Heart left ventricle (tissue), 16 donors: ENCODE measurements around the gene CYP3A4. TPM values are rescaled to one million over a fixed set of nuclear protein-coding genes. Genes with fewer than 3 reads are reported as not detected.
"Not testable (repeated sequence)": the region's sequence is repeated elsewhere in the genome, so short reads cannot be mapped to it uniquely, and the experiment has no call there.

Experiments
- ATAC-seq, 4 donors: fragments of 200-7000 bp; cut with Tn5 transposase; one replicate each; pipeline ENCODE4 v1.9.1; 2020 to 2022; ENCODE audit warnings: moderate library complexity in 4 of 4, mild to moderate bottlenecking in 3 of 4, moderate number of reproducible peaks in 1 of 4
- DNase-seq, 5 donors: peaks; one replicate each; pipeline ENCODE4 v3.0.0-alpha.2; 2020
- H3K27ac ChIP-seq, 12 donors: fragments of 200-600 bp; sonication (generic) in 4 of 12; one replicate each; pipeline versions ENCODE4 v1.5.0 to v1.8.0; 2016 to 2022; ENCODE audit warnings: mild to moderate bottlenecking in 2 of 12
- H3K27me3 ChIP-seq, 9 donors: fragments of 200-600 bp; sonication (generic) in 2 of 9; one replicate each; pipeline versions ENCODE4 v1.5.1 to v1.8.0; 2016 to 2022; ENCODE audit warnings: mild to moderate bottlenecking in 3 of 9
- H3K36me3 ChIP-seq, 9 donors: fragments of 200-600 bp; sonication (generic) in 2 of 9; one replicate each; pipeline versions ENCODE4 v1.5.0 to v1.8.0; 2018 to 2022; ENCODE audit warnings: mild to moderate bottlenecking in 2 of 9
- H3K4me1 ChIP-seq, 12 donors: fragments of 200-600 bp; sonication (generic) in 4 of 12; one replicate each; pipeline versions ENCODE4 v1.5.0 to v1.8.0; 2016 to 2022; ENCODE audit warnings: mild to moderate bottlenecking in 3 of 12
- H3K4me3 ChIP-seq, 12 donors: fragments of 200-600 bp; sonication (generic) in 4 of 12; one replicate each; pipeline versions ENCODE4 v1.5.0 to v1.8.0; 2017 to 2022; ENCODE audit warnings: mild to moderate bottlenecking in 9 of 12, moderate library complexity in 4 of 12
- H3K9me3 ChIP-seq, 12 donors: fragments of 200-600 bp; sonication (generic) in 4 of 12; one replicate each; pipeline versions ENCODE4 v1.5.0 to v1.8.0; 2016 to 2022; ENCODE audit warnings: mild to moderate bottlenecking in 1 of 12
- POLR2A ChIP-seq, 2 donors: fragments of 450-650 bp; IDR thresholded peaks; one replicate each; pipeline ENCODE4 v1.6.1; 2017; ENCODE audit warnings: antibody characterized with exemption in 2 of 2, mild to moderate bottlenecking in 2 of 2, moderate library complexity in 2 of 2
- WGBS, 4 donors: extraction: QIAGEN DNeasy Blood & Tissue Kit in 2 of 4; methylation state at CpG; one replicate each; pipeline versions ENCODE4 v1.1.5 to v1.1.7; 2013 to 2018; 5-methylcytosine and 5-hydroxymethylcytosine counted together
- intact Hi-C, 10 donors: fragments of 100-400 bp; cut with DNase I; formaldehyde crosslinking; loops; one replicate each; pipeline versions ENCODE4 v1.11.1 to v1.14.2; 2022
- polyA plus RNA-seq, 2 donors: library from polyadenylated mRNA; stranded (reverse); fragments of 200-250 nt; gene quantifications; one replicate each; pipeline ENCODE4 v1.2.3, GENCODE V29; 2013
- total RNA-seq, 9 donors: library from RNA; depleted of rRNA in 2 of 9; stranded (reverse); fragments of >200 nt in 2 of 9; fragmentation: NEBNext Ultra II Directional in 3 of 9; extraction: Animal tissue kit (Norgen Biotek cat#: 25700) in 3 of 9; gene quantifications; one replicate each; pipeline versions ENCODE4 v1.1.0 to v1.2.4, GENCODE V29; 2016 to 2023
- TF ChIP-seq, protein P1 (sequence below), 12 donors: fragments of 200-600 bp; sonication (generic) in 4 of 12; IDR thresholded peaks; one replicate each; pipeline versions ENCODE4 v1.5.0 to v1.8.0; 2018 to 2022; ENCODE audit warnings: antibody characterized with exemption in 12 of 12, mild to moderate bottlenecking in 5 of 12
- donor health status: ischemic (EF 13 %, LVEDD 7.1; RV severe dilation, severe dysfunction).
- donor health status: healthy with polysubstance abuse.
- donor health status: DM: no; HTN: yes; CAD: no.
- donor health status: DM: no; HTN: no; CAD: no.
- donor health status: ischemic (EF 25% LVEDD 6.9; RV normal size, moderate dysfunction).
- donor health status: ischemic (EF 25% LVEDD 5.7; RV mildly dilated, moderate dysfunction).
- donor health status: healthy.
- donor health status: DM: yes; HTN: yes; CAD: no.
- donor health status: ischemic (EF 35%, LVEDD 5.7; RV mildly dilated, moderate dysfunction).
- donor health status: nonischemic (EF 11% LVEDD 7.7; RV severe dilation, severe dysfunction).
- donor health status: DM: yes; HTN: yes; CAD: no.
- donor health status: PGD.
- donor health status: ischemic (EF 29% LVEDD 5.4; RV normal size, mild dysfunction).
- donor health status: nonischemic (EF 23%, LVEDD 6.1; RV moderate dilation, normal function).

Gene CYP3A4
- total and polyA plus RNA-seq, 11 donors, result 0.03 to 0.56 TPM; not detected in 9

DNA sequence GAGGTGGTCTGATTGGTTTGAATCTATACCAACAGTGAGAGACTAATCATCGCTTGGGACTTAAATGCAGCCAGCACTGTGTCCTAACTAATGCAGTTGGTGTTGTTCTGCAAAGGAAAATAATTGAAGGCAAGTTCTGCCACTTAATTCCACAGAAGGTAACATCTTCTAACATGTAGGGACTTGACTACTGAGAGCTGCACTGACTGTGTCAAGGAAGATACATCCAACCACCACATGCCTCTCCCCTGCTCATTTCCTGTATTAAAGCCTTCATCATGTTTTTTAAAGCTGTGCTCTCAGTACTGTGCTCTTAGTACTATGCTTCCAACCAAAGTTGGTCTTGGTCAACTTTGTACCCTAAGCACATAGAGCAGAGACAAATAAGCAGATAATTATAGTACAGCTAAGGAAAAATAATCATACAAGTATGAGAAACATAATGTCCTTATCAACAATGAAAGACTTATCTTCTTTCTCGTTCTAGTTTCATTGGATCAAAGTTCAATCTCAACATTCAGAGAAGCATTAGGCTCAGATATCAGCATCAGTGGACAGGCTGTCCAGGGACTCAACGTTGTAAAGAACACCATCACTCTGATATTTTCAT is 2.8 kb upstream of the CYP3A4 start:
- TF ChIP-seq POLR2A (IDR thresholded peaks at IDR 0.05), result no peak
- Histone ChIP-seq H3K9me3 (no peaks in the 10 kb centered on the region), H3K4me3 (no peak overlapping the region), H3K36me3 (no peaks in the 10 kb centered on the region), H3K4me1 (no peaks in the 10 kb centered on the region), H3K27me3 (no peaks in the 10 kb centered on the region), H3K27ac (no peak overlapping the region)
- ATAC-seq, result no peak
- 51 to 66% (median 58%) methylated on average over 3 of the region's 3 CpGs for WGBS, 4 donors
- intact Hi-C loops, result no loop called here
- no peak for DNase-seq

DNA sequence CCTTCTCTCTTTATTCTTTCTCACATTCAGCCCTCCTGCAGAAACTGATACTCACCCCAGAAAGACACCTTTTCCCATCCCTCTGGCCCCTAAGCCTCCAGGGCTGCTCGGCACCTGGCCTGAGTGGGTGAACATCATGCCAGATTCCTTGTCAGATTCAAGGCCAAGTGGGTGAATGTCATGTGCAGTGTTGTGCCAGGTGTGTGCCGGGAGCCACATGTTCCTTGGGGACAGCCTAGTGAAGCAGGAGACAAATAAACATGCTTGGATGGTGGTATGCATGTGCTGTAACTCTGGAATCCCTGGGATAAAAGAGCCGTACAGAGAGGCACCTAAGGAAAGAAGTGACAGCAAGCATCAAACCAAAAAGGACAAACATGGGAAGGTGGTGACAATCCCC is 1.7 kb upstream of the CYP3A4 start:
- H3K36me3 ChIP-seq, ATAC-seq, H3K4me1 ChIP-seq, H3K9me3 ChIP-seq, DNase-seq, H3K27me3 ChIP-seq, H3K27ac ChIP-seq, intact Hi-C loops, H3K4me3 ChIP-seq: not testable (repeated sequence)
- WGBS, 4 donors, result 71 to 73% (median 72%) methylated on average over 3 of the region's 3 CpGs

DNA sequence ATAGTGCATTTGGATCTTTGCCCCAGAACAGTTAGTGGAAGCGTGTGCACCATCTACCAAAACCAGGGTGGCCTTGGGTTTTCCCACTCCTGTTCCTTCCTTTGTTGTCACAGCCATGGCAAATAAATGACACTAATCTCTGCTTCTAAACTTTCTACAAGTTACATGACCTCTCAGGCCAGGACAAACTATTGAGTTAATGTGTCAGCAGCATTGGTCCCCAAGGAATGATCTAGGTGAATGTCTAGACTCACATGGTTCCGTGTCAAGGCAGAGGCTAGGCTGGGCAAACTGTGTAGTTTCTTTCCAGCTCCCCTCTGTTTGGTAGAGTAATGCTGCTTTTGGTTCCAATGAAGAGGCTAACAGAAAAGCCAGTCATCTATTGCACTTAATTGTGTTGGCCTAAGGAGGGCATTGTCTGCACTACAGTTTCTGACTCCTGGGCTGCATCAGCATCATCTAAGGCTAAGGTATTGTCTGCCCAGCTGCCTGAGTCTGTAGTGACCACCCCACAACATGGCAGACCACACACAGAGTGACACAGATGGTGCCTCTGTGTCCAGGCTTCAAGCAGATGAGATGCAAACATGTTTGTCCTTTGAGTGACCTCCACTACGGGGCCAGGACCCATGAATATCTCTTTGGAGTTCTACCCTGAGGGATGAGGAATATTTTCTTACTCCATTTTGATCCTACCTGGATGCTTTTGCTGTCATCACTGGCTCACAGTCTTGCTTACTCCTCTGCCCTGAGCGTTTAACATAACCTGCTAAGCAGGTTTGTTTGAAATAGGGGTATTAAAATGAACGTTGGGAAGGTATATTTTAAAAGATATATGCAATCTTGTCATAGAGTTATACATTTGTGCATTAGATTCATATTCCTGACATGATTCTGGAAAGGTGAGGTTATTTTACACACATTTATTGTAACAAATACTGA is 1.7 kb downstream of the CYP3A4 start:
- intact Hi-C loops, result no loop called here
- no peaks in the 10 kb centered on the region for H3K27me3 ChIP-seq
- no peaks in the 10 kb centered on the region for H3K36me3 ChIP-seq
- TF ChIP-seq, protein P1, sequence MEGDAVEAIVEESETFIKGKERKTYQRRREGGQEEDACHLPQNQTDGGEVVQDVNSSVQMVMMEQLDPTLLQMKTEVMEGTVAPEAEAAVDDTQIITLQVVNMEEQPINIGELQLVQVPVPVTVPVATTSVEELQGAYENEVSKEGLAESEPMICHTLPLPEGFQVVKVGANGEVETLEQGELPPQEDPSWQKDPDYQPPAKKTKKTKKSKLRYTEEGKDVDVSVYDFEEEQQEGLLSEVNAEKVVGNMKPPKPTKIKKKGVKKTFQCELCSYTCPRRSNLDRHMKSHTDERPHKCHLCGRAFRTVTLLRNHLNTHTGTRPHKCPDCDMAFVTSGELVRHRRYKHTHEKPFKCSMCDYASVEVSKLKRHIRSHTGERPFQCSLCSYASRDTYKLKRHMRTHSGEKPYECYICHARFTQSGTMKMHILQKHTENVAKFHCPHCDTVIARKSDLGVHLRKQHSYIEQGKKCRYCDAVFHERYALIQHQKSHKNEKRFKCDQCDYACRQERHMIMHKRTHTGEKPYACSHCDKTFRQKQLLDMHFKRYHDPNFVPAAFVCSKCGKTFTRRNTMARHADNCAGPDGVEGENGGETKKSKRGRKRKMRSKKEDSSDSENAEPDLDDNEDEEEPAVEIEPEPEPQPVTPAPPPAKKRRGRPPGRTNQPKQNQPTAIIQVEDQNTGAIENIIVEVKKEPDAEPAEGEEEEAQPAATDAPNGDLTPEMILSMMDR (IDR thresholded peaks at IDR 0.05), result no peak
- no peak for TF ChIP-seq POLR2A (IDR thresholded peaks at IDR 0.05)
- ATAC-seq, result no peak
- WGBS, 4 donors, result 64 to 72% (median 65%) methylated on average over 5 of the region's 5 CpGs
- no peaks in the 10 kb centered on the region for H3K9me3 ChIP-seq
- H3K4me3 ChIP-seq, result no peak overlapping the region
- DNase-seq, result no peak
- H3K4me1 ChIP-seq, result no peaks in the 10 kb centered on the region
- H3K27ac ChIP-seq, result no peak overlapping the region

DNA sequence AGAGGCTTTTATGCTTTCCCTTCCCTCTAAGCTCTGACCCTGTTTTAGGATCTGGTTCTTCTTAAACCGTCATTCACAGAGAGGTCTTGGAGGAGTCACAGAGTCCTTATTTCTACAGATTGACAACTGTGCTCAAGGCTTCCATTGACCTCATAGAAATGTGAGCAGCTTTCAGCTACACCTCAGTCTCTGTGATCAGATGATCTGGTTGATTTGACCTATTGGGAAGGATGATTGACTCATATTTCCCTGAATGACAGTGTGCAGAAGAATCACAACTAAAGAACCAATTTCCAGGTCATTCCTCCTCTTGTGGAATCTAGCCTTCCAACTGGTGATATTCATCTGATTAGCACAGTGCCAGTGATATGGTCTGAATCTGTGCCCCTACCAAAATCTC is 3.4 kb downstream of the CYP3A4 start:
- ATAC-seq, result no peak
- intact Hi-C loops, result no loop called here
- H3K27ac ChIP-seq, result no peak overlapping the region
- no peaks in the 10 kb centered on the region for H3K36me3 ChIP-seq
- no peak for TF ChIP-seq POLR2A (IDR thresholded peaks at IDR 0.05)
- TF ChIP-seq, protein P1 (IDR thresholded peaks at IDR 0.05), result no peak
- no peak overlapping the region for H3K4me3 ChIP-seq
- no peaks in the 10 kb centered on the region for H3K4me1 ChIP-seq
- H3K9me3 ChIP-seq, result no peaks in the 10 kb centered on the region
- WGBS, 4 donors, result 75 to 88% (median 81%) methylated on average over 1 of the region's 1 CpG
- no peaks in the 10 kb centered on the region for H3K27me3 ChIP-seq
- DNase-seq, result no peak

DNA sequence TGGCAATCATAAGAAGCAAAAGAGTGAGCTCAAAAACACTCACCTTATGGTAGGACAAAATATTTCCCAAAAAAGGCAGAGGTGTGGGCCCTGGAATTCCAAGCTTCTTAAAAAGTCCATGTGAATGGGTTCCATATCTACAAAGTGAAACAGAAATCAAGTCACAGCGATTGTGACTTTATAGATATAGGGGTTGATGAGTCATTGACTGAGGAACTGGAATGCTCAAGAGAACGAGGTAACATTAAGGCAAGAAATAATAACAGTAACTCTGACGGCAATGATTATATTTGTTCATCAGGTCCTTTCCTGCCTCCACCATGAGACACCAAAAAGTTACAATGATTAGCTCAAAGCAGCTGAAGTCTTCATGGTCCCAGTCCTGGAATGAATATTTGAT is 4.0 kb downstream of the CYP3A4 start:
- 69 to 83% (median 78%) methylated on average over 3 of the region's 3 CpGs for WGBS, 4 donors
- no peak for DNase-seq
- Histone ChIP-seq H3K36me3 (no peaks in the 10 kb centered on the region), H3K4me3 (no peak overlapping the region), H3K27ac (no peak overlapping the region), H3K27me3 (no peaks in the 10 kb centered on the region), H3K9me3 (peaks cover 0 to 4% (median 0%) of the 10 kb centered on the region in 12 donors), H3K4me1 (no peaks in the 10 kb centered on the region)
- intact Hi-C loops, result no loop called here
- ATAC-seq, result no peak
- TF ChIP-seq POLR2A (IDR thresholded peaks at IDR 0.05), result no peak
- TF ChIP-seq, protein P1 (IDR thresholded peaks at IDR 0.05), result no peak
